ENCODE measurements around the gene CDCP2.

The CDCP2 gene

DNA sequence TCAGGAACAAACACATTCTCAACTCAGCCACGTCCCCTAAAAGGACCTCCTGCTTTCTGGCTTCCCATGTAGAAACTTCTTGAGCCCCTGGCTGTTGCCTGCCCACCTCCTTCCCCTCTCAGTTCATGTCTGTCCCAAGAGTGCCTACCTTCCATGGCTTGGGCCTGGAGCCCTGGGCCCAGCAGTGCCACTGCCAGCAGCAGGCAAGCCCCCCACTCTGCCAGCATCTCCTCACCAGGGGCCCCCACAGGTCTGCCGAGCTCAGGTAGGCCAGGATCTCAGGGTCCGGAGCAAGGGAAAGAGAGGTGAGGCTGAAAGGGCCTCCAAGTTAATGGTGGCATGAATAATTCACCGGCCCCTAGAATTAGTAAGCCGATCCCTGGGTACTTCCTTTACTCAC, at the start of gene CDCP2:
TSS of gene CDCP2 (minus strand) at position 305 of the 400 bp plus-strand sequence. CDS start at position 227, 78 bp downstream.
- no peak for DNase-seq

DNA sequence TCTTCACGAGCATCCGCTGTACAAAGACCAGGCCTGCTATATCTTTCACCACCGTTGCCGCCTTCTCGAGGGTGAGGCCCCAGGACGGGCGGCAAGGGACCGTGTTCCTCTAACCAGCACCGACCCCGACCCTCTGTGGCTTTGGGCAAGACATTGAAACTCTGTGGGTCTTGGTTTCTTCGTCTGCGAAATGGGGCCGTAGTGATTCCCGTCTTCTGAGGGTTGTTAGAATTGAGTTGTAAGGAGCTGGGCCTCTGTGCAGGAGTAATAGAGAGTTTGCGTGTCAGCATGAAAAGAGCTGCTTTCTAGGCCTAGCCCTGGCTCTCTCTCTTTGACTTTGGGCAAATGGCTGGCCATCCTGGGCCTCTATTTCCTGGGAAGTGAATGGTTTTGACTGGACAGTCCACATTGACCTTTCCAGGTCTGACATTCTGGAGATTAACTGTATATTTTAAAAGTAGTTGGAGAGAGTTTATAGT, 47.8 kb upstream of the CDCP2 start:
- no peak for DNase-seq

DNA sequence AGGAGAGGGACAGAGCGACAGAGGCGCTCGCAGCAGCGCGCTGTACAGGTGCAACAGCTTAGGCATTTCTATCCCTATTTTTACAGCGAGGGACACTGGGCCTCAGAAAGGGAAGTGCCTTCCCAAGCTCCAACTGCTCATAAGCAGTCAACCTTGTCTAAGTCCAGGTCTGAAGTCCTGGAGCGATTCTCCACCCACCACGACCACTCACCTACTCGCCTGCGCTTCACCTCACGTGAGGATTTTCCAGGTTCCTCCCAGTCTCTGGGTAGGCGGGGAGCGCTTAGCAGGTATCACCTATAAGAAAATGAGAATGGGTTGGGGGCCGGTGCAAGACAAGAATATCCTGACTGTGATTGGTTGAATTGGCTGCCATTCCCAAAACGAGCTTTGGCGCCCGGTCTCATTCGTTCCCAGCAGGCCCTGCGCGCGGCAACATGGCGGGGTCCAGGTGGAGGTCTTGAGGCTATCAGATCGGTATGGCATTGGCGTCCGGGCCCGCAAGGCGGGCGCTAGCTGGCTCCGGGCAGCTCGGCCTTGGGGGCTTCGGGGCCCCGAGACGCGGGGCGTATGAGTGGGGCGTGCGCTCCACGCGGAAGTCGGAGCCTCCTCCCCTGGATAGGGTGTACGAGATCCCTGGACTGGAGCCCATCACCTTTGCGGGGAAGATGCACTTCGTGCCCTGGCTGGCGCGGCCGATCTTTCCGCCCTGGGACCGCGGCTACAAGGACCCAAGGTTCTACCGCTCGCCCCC, 47.1 kb upstream of the CDCP2 start, which contains the start of the genes CYB5RL and MRPL37:
TSS of gene CYB5RL (minus strand) at position 266 of the 754 bp plus-strand sequence. CDS start 4,414 bp downstream, outside the sequence.
TSS of gene MRPL37 (plus strand) at position 403 of the 754 bp plus-strand sequence. CDS start at position 480, 77 bp downstream.
- peak; percentile 96 for DNase-seq

GRCh38 chr1:54199151-54199764, 46.5 kb upstream of the CDCP2 start:
- no peak for DNase-seq

- no peak for DNase-seq
Measured at GRCh38 chr1:54193453-54193852, 40.7 kb upstream of the CDCP2 start.

DNA sequence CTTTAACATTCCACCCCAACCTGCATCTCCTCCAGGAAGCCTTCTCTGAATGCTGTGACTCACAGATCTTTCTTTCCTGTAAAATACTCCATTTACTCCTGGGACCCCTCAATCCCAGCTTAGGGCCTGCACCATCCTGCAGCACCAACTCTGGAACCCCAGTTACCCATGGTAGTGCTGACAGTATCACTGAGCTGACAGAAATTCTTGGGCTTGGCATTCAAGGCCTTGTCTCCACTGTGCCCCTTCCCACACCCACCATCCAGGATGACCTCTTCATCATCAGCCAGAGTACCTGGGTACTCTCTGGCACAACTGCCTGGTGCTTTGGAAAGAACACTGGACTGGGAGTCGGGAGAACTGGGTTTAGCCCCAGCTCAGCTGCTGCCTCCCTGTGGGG, 38.7 kb upstream of the CDCP2 start:
- DNase-seq = no peak

GRCh38 chr1:54190526-54190925, 37.7 kb upstream of the CDCP2 start:
- DNase-seq = no peak

DNA sequence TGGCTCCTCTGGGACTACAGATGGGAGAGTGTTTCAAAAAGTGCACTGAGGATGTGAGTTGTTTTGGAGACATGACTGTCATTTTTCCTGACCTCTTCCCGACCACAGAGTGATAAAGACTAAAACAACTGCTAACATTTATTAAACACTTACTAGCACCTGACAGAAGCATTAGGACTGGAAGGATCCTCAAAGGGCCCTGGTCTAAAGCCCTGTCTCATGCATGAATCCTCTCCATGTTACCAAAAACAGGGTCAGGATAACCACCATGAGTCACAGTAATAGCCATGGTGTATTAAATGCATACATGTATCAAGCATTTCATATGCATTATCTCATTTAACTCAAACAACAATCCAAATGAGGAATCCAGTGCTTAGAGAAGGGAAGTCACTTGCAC, 35.5 kb upstream of the CDCP2 start:
- no peak for DNase-seq

- DNase-seq = no peak
Measured at GRCh38 chr1:54186056-54186455, 33.3 kb upstream of the CDCP2 start.

- DNase-seq = no peak
Measured at GRCh38 chr1:54180701-54181360, 28.0 kb upstream of the CDCP2 start.

GRCh38 chr1:54178296-54179070, 25.7 kb upstream of the CDCP2 start:
- no peak for DNase-seq

DNA sequence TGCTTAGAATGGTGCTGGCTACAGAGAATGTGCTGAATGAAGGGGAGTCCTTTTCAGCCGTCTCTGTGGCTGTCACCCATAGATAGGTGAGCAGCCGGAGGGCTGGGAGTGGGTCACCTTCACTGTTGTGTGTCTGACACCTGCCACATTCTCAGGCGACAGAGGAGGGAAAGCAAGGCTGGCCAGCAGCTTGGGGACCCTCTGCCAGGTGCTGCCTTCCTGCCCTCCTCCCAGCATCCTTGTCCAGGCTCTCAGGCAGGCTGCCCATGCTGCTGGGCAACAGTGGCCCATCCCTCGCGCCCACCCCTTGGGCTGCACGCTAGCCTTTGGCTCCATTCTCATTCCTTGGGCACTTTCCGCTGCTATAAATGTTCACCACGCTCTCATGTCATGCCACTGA, 24.9 kb upstream of the CDCP2 start:
- no peak for DNase-seq

- DNase-seq = no peak
Measured at GRCh38 chr1:54176621-54177327, 24.0 kb upstream of the CDCP2 start.

- DNase-seq = no peak
Measured at GRCh38 chr1:54174106-54174505, 21.3 kb upstream of the CDCP2 start.

DNA sequence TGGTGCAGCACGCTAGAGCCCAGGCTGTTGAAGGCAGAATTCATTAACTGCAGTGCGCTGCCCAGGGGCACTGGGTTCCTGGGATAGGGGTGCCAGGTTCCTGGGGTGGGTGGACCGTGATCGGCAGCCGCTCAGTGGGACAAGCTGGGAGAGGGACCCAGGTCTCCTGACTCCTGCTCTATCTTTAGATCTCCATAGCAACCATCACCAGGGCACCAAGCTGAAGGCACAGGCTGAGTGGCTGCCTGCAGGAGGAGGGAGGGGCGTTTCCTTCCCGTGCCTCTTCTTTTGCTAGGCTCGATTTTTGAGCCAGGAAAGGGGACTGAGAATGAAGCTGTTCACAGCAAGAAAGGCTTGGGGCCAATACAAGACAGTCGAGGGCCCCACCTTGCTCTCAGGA, 20.9 kb upstream of the CDCP2 start:
- DNase-seq = no peak

DNA sequence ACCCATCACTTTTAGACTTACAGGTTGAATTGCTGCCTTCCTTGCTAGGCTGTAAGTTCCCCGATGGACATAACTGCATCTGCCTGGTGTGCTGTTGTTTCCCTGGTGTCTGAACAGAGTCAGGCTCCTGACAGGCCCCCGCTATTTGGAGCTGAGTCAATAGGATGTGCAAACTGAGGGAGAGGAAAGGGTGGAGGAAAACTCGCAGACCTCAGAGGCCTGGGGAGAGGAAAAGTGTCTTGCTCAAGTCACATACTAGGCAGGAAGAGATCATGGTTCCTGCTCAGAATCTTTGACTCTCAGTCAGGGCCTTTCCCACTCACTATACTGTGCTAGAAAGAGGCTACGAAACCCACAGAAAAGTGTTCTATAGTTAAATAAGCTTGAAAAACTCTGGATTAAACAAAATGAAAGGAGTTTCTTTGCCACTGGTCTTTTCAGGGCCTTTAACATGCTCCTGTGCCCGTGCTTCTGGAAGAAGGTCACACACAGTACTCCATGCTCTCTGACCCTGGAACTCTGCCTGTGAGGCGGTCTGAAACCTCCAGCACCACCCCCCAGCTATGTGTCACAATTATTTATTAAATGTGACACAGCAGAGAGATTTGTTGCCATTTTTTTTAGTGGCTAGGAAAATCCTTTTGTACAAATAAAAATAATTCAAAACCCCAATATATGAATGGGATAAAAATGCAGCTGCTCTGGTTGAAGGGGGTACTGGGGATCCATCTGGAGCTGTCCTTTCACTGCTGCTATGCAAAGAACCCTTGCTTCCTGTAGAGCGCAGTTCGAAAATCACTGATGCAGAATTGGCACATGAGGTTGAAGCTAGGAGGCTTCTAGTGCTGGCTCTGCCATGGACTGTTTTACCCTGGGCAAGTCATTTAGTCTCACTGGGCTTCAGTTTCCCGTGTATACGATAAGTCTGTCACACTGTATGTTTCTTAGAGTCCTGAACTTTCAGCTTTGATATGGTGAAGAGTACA, 20.1 kb upstream of the CDCP2 start:
- DNase-seq = peak; percentile 34

DNA sequence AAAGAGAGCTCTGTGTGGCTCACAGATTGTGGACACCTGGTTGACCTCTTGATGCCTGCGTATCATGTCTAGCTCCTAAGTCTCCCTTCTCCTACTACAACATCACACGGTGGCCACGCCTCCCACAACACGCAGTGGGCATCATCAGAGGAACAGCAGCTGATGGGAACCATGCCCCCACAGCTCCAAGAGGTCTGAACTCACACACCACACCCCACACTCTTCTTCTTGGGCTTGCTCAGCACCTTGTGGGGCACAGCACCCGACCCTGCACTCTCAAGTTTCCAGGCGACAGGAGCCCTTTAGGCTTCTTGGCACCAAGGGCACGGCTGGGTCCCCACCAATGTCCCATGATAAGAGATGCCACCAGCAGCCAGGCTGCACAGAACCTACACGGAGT, 18.8 kb upstream of the CDCP2 start:
- DNase-seq = no peak

DNA sequence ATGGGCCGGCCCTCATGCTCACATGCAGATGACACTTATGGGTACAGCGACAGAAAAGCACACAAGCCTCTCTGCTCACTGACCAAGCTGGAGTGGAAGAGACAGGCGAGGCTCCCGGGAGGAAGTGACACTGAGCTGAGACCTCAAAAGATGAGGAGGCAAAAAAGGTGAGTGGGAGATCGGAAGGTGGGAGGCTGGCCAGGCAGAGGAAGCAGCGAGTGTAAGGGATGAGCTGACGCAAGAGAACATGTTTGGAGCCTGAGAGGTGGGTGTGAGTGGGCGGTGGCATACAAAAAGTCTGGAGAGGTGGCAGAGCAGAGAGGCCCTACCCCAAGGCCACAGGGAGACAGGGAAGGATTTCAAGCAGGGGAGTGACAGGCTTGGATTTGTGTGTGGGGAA, 18.2 kb upstream of the CDCP2 start:
- DNase-seq = no peak

DNA sequence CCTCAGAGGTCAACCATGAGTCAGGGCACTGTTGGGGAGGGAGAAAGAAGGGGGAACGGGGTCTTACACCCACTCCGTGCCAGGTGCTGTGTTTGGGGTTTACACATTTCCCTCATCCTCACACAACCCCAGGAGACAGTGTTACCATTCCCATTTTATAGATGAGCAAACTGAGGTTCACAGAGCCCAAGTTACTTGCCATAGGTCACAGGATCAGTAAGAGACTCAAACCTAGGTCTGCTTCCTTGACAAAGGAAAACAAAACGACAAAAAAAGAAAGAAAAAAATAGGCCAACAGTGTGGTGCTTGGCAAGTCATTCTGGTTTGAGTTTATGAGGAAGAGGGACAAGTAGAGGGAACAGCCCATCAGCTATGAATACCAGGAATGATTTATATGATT, 16.3 kb upstream of the CDCP2 start:
- no peak for DNase-seq

- DNase-seq = no peak
Measured at GRCh38 chr1:54168206-54168965, 15.6 kb upstream of the CDCP2 start.
